SK-N-SH (cell line): ENCODE results near the gene CSNK1G3. TPM values are rescaled to one million over a fixed set of nuclear protein-coding genes. Genes with fewer than 3 reads are reported as not detected.

Experiments
- CTCF ChIA-PET: fragments of 300-600, 350-600 bp; formaldehyde crosslinking; extraction: SDS; loops from one replicate; lab custom pipeline; 2021; lab: Yijun Ruan, JAX
- POLR2A ChIA-PET: fragments of 350-600 bp; sonication (Branson Sonifier 250); formaldehyde crosslinking; extraction: SDS; loops from one replicate; lab custom pipeline; 2020; ENCODE audit warnings: antibody characterized with exemption, inconsistent platforms; lab: Yijun Ruan, JAX
- DNase-seq: peaks from one replicate; pipeline ENCODE4 v3.0.0; 2012
- H2AFZ ChIP-seq: fragments of 200-600 bp; sonication (generic); 2 replicates; pipeline ENCODE4 v1.8.1; 2016; ENCODE audit warnings: antibody characterized with exemption, mild to moderate bottlenecking, low read depth
- H3F3A ChIP-seq: fragments of 200-600 bp; sonication (generic); replicated peaks from 2 replicates; pipeline ENCODE3; 2016; ENCODE audit warnings: antibody characterized with exemption, mild to moderate bottlenecking; ENCODE audit not compliant: insufficient read depth
- H3K27ac ChIP-seq, 2 experiments: fragments of 200-500 bp in 1 of 2; fragments of 200-600 bp in 1 of 2; sonication (Bioruptor generic) in 1 of 2; sonication (generic), shearing (Covaris generic) in 1 of 2; 2 replicates each; pipeline versions ENCODE4 v1.5.1 to v1.6.1; 2014 to 2016; ENCODE audit warnings: low read depth in 2 of 2, inconsistent platforms in 1 of 2, low read length in 1 of 2, mild to moderate bottlenecking in 1 of 2, mixed read lengths in 1 of 2
- H3K27me3 ChIP-seq: fragments of 200-600 bp; sonication (generic), shearing (Covaris generic); 2 replicates; pipeline ENCODE4 v1.6.1; 2016; ENCODE audit warnings: mixed run types; ENCODE audit not compliant: insufficient read depth
- H3K36me3 ChIP-seq, 2 experiments: fragments of 200-500 bp in 1 of 2; fragments of 200-600 bp in 1 of 2; sonication (Bioruptor generic) in 1 of 2; sonication (generic) in 1 of 2; replicated peaks in 1 of 2; 2 replicates each; pipeline versions ENCODE3 to v1.5.1; 2014 to 2016; ENCODE audit warnings: low read length in 1 of 2, mild to moderate bottlenecking in 1 of 2; ENCODE audit not compliant: insufficient read depth in 2 of 2, control insufficient read depth in 1 of 2
- H3K4me1 ChIP-seq, 2 experiments: fragments of 200-500 bp in 1 of 2; fragments of 200-600 bp in 1 of 2; sonication (Bioruptor generic) in 1 of 2; sonication (generic), shearing (Covaris generic) in 1 of 2; 2 replicates each; pipeline versions ENCODE4 v1.5.1 to v1.6.1; 2014 to 2016; ENCODE audit warnings: low read depth in 1 of 2, low read length in 1 of 2, mixed run types in 1 of 2; ENCODE audit not compliant: insufficient read depth in 2 of 2, control insufficient read depth in 1 of 2
- H3K4me2 ChIP-seq: fragments of 200-600 bp; sonication (generic), shearing (Covaris generic); 2 replicates; pipeline ENCODE4 v1.6.1; 2017; ENCODE audit warnings: mixed run types
- H3K4me3 ChIP-seq, 2 experiments: fragments of 200-500 bp in 1 of 2; fragments of 200-600 bp in 1 of 2; sonication (Bioruptor generic) in 1 of 2; sonication (generic), shearing (Covaris generic) in 1 of 2; 2 replicates each; pipeline versions ENCODE4 v1.5.1 to v1.8.1; 2014 to 2016; ENCODE audit warnings: low read depth in 2 of 2, inconsistent platforms in 1 of 2, low read length in 1 of 2, mild to moderate bottlenecking in 1 of 2, mixed read lengths in 1 of 2, moderate library complexity in 1 of 2
- H3K79me2 ChIP-seq: fragments of 200-600 bp; sonication (generic); 2 replicates; pipeline ENCODE4 v1.8.1; 2017; ENCODE audit warnings: mild to moderate bottlenecking; ENCODE audit not compliant: insufficient read depth
- H3K9ac ChIP-seq: fragments of 200-600 bp; sonication (generic); 2 replicates; pipeline ENCODE4 v1.6.1; 2017; ENCODE audit warnings: mixed run types
- H3K9me2 ChIP-seq: fragments of 200-600 bp; sonication (generic); 2 replicates; pipeline ENCODE4 v1.6.1; 2017; ENCODE audit warnings: mixed run types
- H3K9me3 ChIP-seq: fragments of 200-600 bp; sonication (generic); 2 replicates; pipeline ENCODE4 v1.6.1; 2017; ENCODE audit warnings: mixed run types, mild to moderate bottlenecking, moderate library complexity
- H4K20me1 ChIP-seq: fragments of 200-600 bp; sonication (generic); 2 replicates; pipeline ENCODE4 v1.6.1; 2017; ENCODE audit warnings: mild to moderate bottlenecking, mixed run types; ENCODE audit not compliant: insufficient read depth
- FOSL2 ChIP-seq: IDR thresholded peaks from 2 replicates; pipeline ENCODE4 v1.4.0; 2012; ENCODE audit warnings: low read depth, mild to moderate bottlenecking, moderate library complexity, borderline replicate concordance
- FOXJ3 ChIP-seq: sonication (generic); formaldehyde crosslinking; IDR thresholded peaks from 2 replicates; pipeline ENCODE4 v1.5.1; 2020; ENCODE audit warnings: mild to moderate bottlenecking, missing genetic modification reagents
- FOXM1 ChIP-seq: IDR thresholded peaks from 2 replicates; pipeline ENCODE4 v1.4.0; 2012; ENCODE audit warnings: low read depth, mild to moderate bottlenecking
- GATA2 ChIP-seq: sonication (generic); formaldehyde crosslinking; IDR thresholded peaks from 2 replicates; pipeline ENCODE4 v1.5.0; 2020; ENCODE audit warnings: mild to moderate bottlenecking, missing genetic modification reagents
- MEF2A ChIP-seq: IDR thresholded peaks from 2 replicates; pipeline ENCODE4 v1.4.0; 2012; ENCODE audit warnings: low read depth, borderline replicate concordance
- NFIC ChIP-seq: IDR thresholded peaks from 2 replicates; pipeline ENCODE4 v1.4.0; 2012; ENCODE audit warnings: borderline replicate concordance
- RAD21 ChIP-seq: IDR thresholded peaks from 2 replicates; pipeline ENCODE4 v1.6.1; 2012; ENCODE audit warnings: mild to moderate bottlenecking, low read length
- RCOR1 ChIP-seq: fragments of 150-350 bp; IDR thresholded peaks from 2 replicates; pipeline ENCODE4 v1.6.1; 2017; ENCODE audit warnings: antibody characterized with exemption, low read length
- REST ChIP-seq: IDR thresholded peaks from 2 replicates; pipeline ENCODE4 v1.6.1; 2012; ENCODE audit warnings: mild to moderate bottlenecking, low read depth, low read length, moderate library complexity
- RFX5 ChIP-seq: IDR thresholded peaks from 2 replicates; pipeline ENCODE4 v1.6.1; 2012; ENCODE audit warnings: mild to moderate bottlenecking, improper control_type of control experiment, low read length
- SIN3A ChIP-seq: IDR thresholded peaks from 2 replicates; pipeline ENCODE4 v1.6.1; 2012; ENCODE audit warnings: low read depth, mild to moderate bottlenecking, low read length, moderate library complexity, borderline replicate concordance
- SMC3 ChIP-seq: IDR thresholded peaks from 2 replicates; pipeline ENCODE4 v1.6.1; 2012; ENCODE audit warnings: low read depth, low read length, improper control_type of control experiment
- TEAD4 ChIP-seq: IDR thresholded peaks from 2 replicates; pipeline ENCODE4 v1.4.0; 2012; ENCODE audit warnings: mild to moderate bottlenecking, borderline replicate concordance; ENCODE audit not compliant: insufficient read depth
- USF1 ChIP-seq: IDR thresholded peaks from 2 replicates; pipeline ENCODE4 v1.4.0; 2012; ENCODE audit warnings: low read depth, borderline replicate concordance
- YY1 ChIP-seq: IDR thresholded peaks from 2 replicates; pipeline ENCODE4 v1.4.0; 2012; ENCODE audit warnings: low read depth, mild to moderate bottlenecking
- ZBTB33 ChIP-seq: IDR thresholded peaks from 2 replicates; pipeline ENCODE4 v1.4.0; 2012; ENCODE audit warnings: low read depth, borderline replicate concordance
- WGBS: methylation state at CpG from one replicate; pipeline ENCODE4 v1.1.6; 2017; ENCODE audit warnings: low lambda C conversion rate; 5-methylcytosine and 5-hydroxymethylcytosine counted together
- polyA plus RNA-seq, 3 experiments: library from polyadenylated mRNA; depleted of rRNA; stranded (reverse); fragments of >200 nt; gene quantifications; 2 replicates each; pipeline ENCODE4 v1.2.3, GENCODE V29; 2012
- TF ChIP-seq, protein P1 (sequence below): IDR thresholded peaks from 2 replicates; pipeline ENCODE4 v1.4.0; 2012; ENCODE audit warnings: low read depth

CSNK1G3 gene
- polyA plus RNA-seq, 1 of the 3 experiments (the other 2 are of a cell fraction) = 13.1 TPM

- no peaks in the 10 kb centered on the region for H3K27me3 ChIP-seq
- ChIA-PET CTCF (no interaction called here), POLR2A (no interaction called here)
- DNase-seq = no peak
- H3K79me2 ChIP-seq = no peaks in the 10 kb centered on the region
- H3K4me2 ChIP-seq = no peak overlapping the region
- TF ChIP-seq ZBTB33 (no peak), FOXJ3 (CRISPR knock-in tag) (no peak), RCOR1 (no peak), FOSL2 (no peak), RAD21 (no peak), SMC3 (no peak), FOXM1 (no peak), TEAD4 (no peak), REST (no peak), MEF2A (no peak), YY1 (no peak), SIN3A (no peak), USF1 (no peak), RFX5 (no peak), NFIC (no peak), GATA2 (CRISPR knock-in tag) (no peak)
- TF ChIP-seq, protein P1, sequence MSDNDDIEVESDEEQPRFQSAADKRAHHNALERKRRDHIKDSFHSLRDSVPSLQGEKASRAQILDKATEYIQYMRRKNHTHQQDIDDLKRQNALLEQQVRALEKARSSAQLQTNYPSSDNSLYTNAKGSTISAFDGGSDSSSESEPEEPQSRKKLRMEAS = no peak
- no peaks in the 10 kb centered on the region for H3K9me2 ChIP-seq
- no peaks in the 10 kb centered on the region for H3K9me3 ChIP-seq
- WGBS = 96% methylated on average over 3 of the region's 3 CpGs
- H3F3A ChIP-seq = peaks cover 4% of the 10 kb centered on the region
- H3K36me3 ChIP-seq = peaks cover 37 to 52% of the 10 kb centered on the region in 2 experiments
- no peaks in the 10 kb centered on the region; a peak in 1 of 4 replicates for H3K4me1 ChIP-seq
- no peak overlapping the region for H3K9ac ChIP-seq
- no peak overlapping the region for H3K27ac ChIP-seq
- no peaks in the 10 kb centered on the region for H4K20me1 ChIP-seq
- H2AFZ ChIP-seq = no peak overlapping the region
- H3K4me3 ChIP-seq = no peak overlapping the region
These were observed 67.4 kb downstream of the CSNK1G3 start for GRCh38 chr5:123579410-123579809.
